BE2C (cell line): Measurements from ENCODE around the gene DEDD2.

Source experiments
- DNase-seq: peaks from one replicate; pipeline ENCODE4 v3.0.0-alpha.2; 2020
- H3K27me3 ChIP-seq: fragments of 250-450 bp; sonication (Bioruptor Pico); 2 replicates; pipeline ENCODE4 v1.5.1; 2020; ENCODE audit warnings: mild to moderate bottlenecking
- H3K36me3 ChIP-seq: fragments of 250-450 bp; sonication (Bioruptor Pico); 2 replicates; pipeline ENCODE4 v1.5.1; 2020; ENCODE audit warnings: mild to moderate bottlenecking
- H3K4me1 ChIP-seq: fragments of 250-450 bp; sonication (Bioruptor Pico); 2 replicates; pipeline ENCODE4 v1.5.1; 2020
- H3K4me3 ChIP-seq: 2 replicates; pipeline ENCODE4 v1.5.1; 2011; ENCODE audit warnings: low read depth, low read length
- H3K9me3 ChIP-seq: fragments of 250-450 bp; sonication (Bioruptor Pico); 2 replicates; pipeline ENCODE4 v1.5.1; 2020
- CTCF ChIP-seq: IDR thresholded peaks from 2 replicates; pipeline ENCODE4 v1.5.1; 2012; ENCODE audit warnings: mild to moderate bottlenecking, low read depth, low read length

Gene DEDD2

GRCh38 chr19:42251572-42252358, 34.3 kb upstream of the DEDD2 start:
- peaks cover 26% of the 10 kb centered on the region for H3K36me3 ChIP-seq
- peaks cover 8% of the 10 kb centered on the region for H3K4me1 ChIP-seq
- no peak for TF ChIP-seq CTCF
- no peaks in the 10 kb centered on the region for H3K9me3 ChIP-seq
- H3K4me3 ChIP-seq, result peak overlapping the region; percentile 93
- no peaks in the 10 kb centered on the region for H3K27me3 ChIP-seq
- no peak for DNase-seq

GRCh38 chr19:42250666-42251531, 33.4 kb upstream of the DEDD2 start:
- H3K27me3 ChIP-seq, result no peaks in the 10 kb centered on the region
- no peak for DNase-seq
- H3K9me3 ChIP-seq, result no peaks in the 10 kb centered on the region
- no peak for TF ChIP-seq CTCF
- H3K4me3 ChIP-seq, result peak overlapping the region; percentile 28
- peaks cover 17% of the 10 kb centered on the region for H3K4me1 ChIP-seq
- H3K36me3 ChIP-seq, result peaks cover 26% of the 10 kb centered on the region

GRCh38 chr19:42250183-42250665, 32.7 kb upstream of the DEDD2 start:
- no peak for TF ChIP-seq CTCF
- DNase-seq, result no peak
- H3K36me3 ChIP-seq, result peaks cover 26% of the 10 kb centered on the region
- H3K27me3 ChIP-seq, result no peaks in the 10 kb centered on the region
- H3K9me3 ChIP-seq, result no peaks in the 10 kb centered on the region
- peaks cover 19% of the 10 kb centered on the region for H3K4me1 ChIP-seq
- H3K4me3 ChIP-seq, result no peak overlapping the region

- no peak overlapping the region for H3K4me3 ChIP-seq
- no peaks in the 10 kb centered on the region for H3K27me3 ChIP-seq
- H3K36me3 ChIP-seq, result peaks cover 26% of the 10 kb centered on the region
- peaks cover 19% of the 10 kb centered on the region for H3K4me1 ChIP-seq
- no peaks in the 10 kb centered on the region for H3K9me3 ChIP-seq
- no peak for DNase-seq
- TF ChIP-seq CTCF, result no peak
These were observed 32.3 kb upstream of the DEDD2 start for GRCh38 chr19:42249769-42250168.

GRCh38 chr19:42249149-42249750, 31.8 kb upstream of the DEDD2 start:
- H3K36me3 ChIP-seq, result peaks cover 23% of the 10 kb centered on the region
- H3K27me3 ChIP-seq, result no peaks in the 10 kb centered on the region
- DNase-seq, result no peak
- TF ChIP-seq CTCF, result no peak
- H3K4me1 ChIP-seq, result peaks cover 19% of the 10 kb centered on the region
- H3K9me3 ChIP-seq, result no peaks in the 10 kb centered on the region
- no peak overlapping the region for H3K4me3 ChIP-seq
